Fibroblast of skin of scalp (primary cell): Measurements from ENCODE around the gene COL18A1.

Source experiments
- DNase-seq: peaks from one replicate; pipeline ENCODE4 v3.0.0-alpha.2; 2013

COL18A1 gene

DNA sequence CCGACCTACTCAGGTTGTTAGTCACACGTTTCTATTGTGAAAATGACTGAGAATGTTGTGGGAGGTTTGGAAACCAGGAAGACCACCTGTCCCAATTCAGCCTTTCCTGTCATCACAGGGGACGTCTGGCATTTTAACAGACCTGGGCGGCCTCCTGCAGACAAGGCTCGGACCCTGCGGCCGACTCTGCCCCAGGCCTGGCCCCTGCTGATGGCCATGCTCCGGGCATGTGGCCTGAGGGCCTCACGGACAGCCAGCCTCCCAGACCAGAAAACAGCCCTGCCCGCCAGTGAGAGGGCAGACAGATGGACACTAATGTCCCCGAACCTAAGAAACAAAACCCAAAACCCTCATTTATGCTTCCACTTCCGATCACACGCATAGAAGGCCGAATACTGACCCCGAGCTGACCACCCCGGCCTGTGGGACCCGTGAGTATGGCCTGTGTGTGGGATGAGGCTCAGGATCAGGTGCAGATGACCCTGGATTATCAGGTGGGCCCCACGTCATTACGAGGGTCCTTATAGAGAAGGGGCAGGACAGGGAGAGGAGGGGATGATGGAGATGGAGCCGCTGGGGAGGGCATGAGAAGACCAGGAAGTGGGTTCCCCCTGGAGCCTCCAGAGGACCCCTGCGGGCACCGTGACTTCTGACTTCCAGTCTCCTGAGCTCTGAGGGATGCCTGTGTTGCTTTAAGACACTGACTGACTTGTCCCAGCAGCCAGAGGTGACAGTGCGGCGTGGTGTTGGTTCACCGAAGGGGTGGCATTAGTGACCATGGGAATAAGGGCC is 9.6 kb downstream of the COL18A1 start:
- no peak for DNase-seq

- DNase-seq = no peak
Observed at GRCh38 chr21:45415188-45415942, 10.4 kb downstream of the COL18A1 start.

- no peak for DNase-seq
Observed at GRCh38 chr21:45415943-45416611, 11.1 kb downstream of the COL18A1 start.

DNA sequence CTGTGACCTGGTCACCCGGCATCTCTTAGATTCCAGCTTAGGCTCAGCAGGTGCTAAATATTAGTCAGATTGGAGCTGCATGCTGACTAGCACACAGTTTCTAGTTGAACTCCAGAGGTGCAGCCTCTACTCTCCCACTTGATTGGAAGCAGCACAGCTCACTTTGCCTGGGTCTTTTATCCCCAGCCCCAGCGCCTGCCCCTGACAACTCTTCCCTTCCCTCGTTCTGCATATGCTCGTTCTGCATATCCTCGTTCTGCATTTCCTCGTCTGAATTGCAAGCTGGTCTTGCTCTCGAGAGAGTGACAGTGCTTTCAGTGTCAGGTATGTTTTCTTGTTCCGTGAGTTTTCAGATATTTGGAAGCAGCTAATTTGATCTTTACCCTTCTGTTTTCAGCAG is 11.7 kb downstream of the COL18A1 start:
- DNase-seq = no peak

- DNase-seq = no peak
Observed at GRCh38 chr21:45417256-45417950, 12.4 kb downstream of the COL18A1 start.

DNA sequence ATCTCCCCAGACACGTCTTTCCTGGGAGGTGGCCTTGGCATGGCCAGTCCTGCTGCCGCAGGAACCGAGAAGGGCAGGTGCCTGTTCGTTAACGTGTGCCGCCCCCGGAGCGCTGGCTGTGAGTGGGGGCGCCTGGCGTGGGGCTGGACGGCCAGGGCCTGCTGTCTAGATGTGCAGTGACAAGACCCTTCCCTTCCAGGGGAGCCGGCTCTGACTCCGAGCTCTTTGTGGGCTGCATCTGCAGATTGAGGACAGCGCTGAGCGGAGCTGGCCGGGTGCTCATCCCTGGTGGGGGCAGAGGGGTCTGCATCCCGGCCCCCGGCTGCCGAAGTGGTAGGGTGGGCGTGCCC is 13.0 kb downstream of the COL18A1 start:
- DNase-seq = no peak

GRCh38 chr21:45418301-45419071 is 13.5 kb downstream of the COL18A1 start:
- DNase-seq = no peak

- no peak for DNase-seq
Observed at GRCh38 chr21:45419162-45419561, 14.2 kb downstream of the COL18A1 start.

DNA sequence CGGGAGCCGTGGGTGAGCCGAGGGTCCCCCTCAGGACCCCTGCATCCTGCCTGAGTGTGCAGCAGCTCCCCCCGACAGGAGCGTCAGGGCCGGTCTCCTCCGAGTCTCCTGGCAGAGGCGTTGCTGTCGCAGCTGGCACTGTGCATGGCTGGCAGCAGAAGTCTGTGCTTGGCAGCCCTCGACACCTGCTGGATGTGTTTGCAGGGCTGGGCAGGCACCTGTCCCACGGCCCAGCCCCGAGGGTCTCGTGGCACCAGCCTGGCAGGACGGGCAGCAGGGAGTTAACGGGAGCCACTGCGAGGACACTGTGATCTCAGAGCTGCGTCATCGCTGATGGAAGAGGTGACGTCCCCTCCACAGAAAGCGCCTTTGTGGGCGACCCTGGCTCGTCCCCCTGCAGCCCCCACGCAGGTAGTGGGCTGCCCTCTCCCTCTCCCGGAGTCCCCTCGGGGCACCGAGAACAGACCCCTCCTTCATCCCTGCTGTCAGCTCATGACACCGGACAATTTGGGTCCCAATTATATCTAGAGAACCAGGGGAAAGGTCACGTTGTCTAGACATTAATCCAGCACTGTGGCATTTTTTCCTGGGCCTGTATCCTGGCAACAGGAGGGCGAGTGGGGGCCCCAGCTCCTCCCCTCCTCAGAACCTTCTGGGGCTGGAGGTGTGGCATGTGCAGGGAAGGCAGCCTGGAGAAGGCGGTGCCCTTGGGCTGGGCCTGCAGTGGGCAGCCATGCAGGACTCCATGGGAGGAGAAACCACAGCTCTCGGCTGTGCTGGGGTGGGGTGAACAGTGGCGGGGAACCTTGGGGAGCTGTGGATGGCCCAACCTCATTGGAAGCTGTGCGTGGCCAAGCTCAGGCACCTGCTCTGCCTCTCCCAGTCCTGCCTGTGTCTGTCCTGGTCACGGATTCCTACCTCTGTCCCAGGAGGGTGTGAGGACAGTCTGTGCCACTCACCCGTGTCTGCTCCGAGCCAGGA is 15.4 kb downstream of the COL18A1 start:
- DNase-seq = no peak

DNA sequence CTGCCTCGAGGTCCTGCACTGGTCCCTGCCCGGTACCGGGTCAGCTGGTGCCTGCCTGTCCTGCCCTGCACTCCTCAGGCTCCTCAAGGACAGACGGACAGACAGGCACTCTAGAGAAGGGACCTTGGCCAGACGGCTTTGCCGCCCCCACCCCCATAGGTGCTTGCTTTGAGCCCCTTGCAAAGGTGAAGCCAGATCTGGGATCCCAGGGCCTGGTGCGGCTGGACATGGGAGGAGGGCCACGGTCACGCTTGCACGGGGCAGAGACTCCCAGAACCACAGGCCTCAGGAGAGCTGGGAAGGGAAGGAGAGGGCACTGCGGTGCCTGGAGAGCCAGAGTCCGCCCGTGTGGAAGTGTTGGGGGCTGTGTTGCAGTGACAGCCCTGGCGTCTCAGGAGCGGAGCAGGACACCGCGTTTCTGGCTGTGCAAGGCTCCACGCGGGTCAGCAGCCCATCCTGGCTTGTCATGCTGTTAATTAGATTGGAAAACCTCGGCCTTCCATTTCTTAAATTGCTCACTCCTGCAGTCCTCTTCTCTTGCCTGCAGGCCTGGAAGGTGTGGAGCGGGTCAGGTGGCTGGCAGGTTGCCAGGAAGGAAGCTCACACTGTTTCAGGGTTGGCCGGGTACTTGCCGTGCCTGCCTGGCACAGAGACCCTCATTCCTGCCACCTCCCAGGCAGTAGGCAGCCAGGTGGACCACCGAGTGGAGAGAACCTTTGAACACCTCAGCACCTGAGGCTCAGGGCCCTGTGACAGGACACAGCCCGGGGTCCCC is 16.3 kb downstream of the COL18A1 start:
- DNase-seq = no peak

- no peak for DNase-seq
Observed at GRCh38 chr21:45421846-45422775, 17.1 kb downstream of the COL18A1 start.

DNA sequence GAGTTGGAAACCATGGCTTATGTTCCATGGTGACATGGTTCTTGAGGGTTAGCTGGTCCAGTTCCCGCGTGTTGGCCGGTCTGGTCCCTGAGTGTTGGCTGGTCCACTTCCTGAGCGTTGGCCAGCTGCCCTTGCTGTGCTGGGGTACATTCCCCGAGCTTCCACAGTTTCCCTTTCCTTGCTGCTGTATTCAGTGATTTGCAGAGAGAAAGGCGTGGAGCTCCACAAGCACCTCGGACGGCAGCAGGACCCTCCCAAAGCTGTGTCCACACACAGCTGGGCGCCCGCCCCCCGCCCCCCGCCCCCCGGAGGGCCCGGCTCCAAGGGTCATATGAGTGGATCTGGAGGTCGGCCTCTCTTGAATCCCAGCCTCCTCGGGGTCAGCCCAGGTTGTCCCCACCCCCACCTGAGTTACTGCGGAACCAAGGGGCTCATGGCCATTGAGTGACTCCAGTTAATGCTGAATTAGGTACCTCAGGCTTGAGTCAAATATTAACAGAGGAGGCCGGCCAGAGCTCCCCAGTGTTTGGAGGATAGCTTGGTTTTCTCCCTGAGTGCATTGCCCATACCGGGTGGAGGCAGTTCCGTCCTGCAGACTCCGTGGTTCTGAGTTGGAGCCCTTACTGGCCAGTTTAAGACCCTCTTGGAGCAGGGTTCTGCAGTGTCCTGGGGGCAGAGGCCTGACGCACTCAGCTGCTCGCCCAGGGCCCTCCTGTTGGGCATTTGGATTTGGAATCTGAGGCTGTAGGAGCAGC is 18.4 kb downstream of the COL18A1 start:
- DNase-seq = no peak

DNA sequence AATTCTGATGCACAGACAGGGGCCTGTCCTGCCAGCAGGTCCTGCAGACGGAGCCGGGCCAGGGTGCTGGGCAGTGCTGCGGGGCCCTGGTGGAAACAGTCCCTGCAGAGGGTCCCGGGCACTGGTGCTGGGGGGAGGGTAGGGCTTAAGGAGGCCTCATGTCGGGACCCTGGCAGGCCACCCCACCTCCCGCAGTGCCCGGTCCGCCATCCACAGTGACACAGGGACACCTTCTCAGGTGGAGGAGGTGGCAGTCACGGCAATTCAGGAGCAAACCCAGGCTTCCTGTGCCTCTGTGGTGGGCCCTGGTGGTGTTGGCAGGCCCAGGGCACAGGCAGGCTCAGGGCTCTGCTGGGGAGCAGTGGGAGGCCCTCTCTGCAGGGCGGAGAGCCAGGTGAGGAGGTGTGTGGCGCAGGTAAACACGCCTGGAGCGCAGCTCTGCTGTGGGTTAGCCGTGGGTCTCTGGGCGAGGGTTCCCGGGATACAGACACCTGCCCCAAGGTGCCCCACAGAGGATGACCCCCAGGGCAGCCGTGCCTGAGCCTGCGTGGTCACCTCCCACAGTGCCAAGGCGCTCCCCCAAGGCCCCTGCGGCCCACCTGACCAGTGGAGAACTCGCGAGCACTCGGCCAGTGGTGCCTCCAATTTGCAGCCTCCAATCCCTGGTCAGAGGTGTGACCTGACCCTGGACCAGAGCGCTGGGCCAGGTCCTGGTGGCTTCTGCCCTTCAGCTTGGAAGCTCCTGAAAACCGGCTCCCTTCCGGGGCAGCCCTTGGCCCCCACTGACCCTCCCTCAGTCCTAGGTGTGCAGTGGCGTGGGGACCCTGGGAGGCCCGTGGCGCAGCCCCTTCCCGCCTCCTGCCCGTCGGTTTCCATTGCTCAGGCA is 19.2 kb downstream of the COL18A1 start:
- no peak for DNase-seq

GRCh38 chr21:45424854-45425795 is 20.2 kb downstream of the COL18A1 start:
- DNase-seq = no peak

- DNase-seq = peak; percentile 83
Observed at GRCh38 chr21:45427331-45428271, 22.6 kb downstream of the COL18A1 start.
